ENCODE results near the gene DPY19L3. TPM values are rescaled to one million over a fixed set of nuclear protein-coding genes. Genes with fewer than 3 reads are reported as not detected.
"Not testable (repeated sequence)": the region's sequence is repeated elsewhere in the genome, so short reads cannot be mapped to it uniquely, and the experiment has no call there.

Gene DPY19L3
- total RNA-seq, 1 donor, result 30.0 TPM

- Histone ChIP-seq H3K4me3 (ENCODE audit: insufficient read depth, low read length) (no peak overlapping the region), H4K20me1 (ENCODE audit: insufficient read depth, low read length) (no peaks in the 10 kb centered on the region), H3K4me1 (ENCODE audit: insufficient read depth, low read length) (no peaks in the 10 kb centered on the region), H2AFZ (ENCODE audit: low read length) (no peak overlapping the region), H3K4me2 (ENCODE audit: insufficient read depth, low read length) (no peak overlapping the region), H3K79me2 (ENCODE audit: insufficient read depth, low read length) (no peaks in the 10 kb centered on the region), H3K36me3 (ENCODE audit: insufficient read depth, low read length) (no peaks in the 10 kb centered on the region), H3K27me3 (ENCODE audit: insufficient read depth, low read length) (no peaks in the 10 kb centered on the region), H3K27ac (ENCODE audit: low read depth, low read length) (no peak overlapping the region), H3K9me3 (ENCODE audit: low read depth, low read length) (no peaks in the 10 kb centered on the region)
- TF ChIP-seq, protein P1, sequence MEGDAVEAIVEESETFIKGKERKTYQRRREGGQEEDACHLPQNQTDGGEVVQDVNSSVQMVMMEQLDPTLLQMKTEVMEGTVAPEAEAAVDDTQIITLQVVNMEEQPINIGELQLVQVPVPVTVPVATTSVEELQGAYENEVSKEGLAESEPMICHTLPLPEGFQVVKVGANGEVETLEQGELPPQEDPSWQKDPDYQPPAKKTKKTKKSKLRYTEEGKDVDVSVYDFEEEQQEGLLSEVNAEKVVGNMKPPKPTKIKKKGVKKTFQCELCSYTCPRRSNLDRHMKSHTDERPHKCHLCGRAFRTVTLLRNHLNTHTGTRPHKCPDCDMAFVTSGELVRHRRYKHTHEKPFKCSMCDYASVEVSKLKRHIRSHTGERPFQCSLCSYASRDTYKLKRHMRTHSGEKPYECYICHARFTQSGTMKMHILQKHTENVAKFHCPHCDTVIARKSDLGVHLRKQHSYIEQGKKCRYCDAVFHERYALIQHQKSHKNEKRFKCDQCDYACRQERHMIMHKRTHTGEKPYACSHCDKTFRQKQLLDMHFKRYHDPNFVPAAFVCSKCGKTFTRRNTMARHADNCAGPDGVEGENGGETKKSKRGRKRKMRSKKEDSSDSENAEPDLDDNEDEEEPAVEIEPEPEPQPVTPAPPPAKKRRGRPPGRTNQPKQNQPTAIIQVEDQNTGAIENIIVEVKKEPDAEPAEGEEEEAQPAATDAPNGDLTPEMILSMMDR (IDR thresholded peaks at IDR 0.05; ENCODE audit: extremely low read depth, low read depth, low read length), result no peak
- DNase-seq (ENCODE audit: insufficient read length, low spot score, missing footprints), result no peak
These were observed 91.8 kb downstream of the DPY19L3 start for GRCh38 chr19:32497391-32497790.

- no peaks in the 10 kb centered on the region for H3K79me2 ChIP-seq (ENCODE audit: insufficient read depth, low read length)
- H3K4me1 ChIP-seq (ENCODE audit: insufficient read depth, low read length), result no peaks in the 10 kb centered on the region
- H2AFZ ChIP-seq (ENCODE audit: low read length), result no peak overlapping the region
- no peaks in the 10 kb centered on the region for H3K9me3 ChIP-seq (ENCODE audit: low read depth, low read length)
- DNase-seq (ENCODE audit: insufficient read length, low spot score, missing footprints), result no peak
- TF ChIP-seq, protein P1 (IDR thresholded peaks at IDR 0.05; ENCODE audit: extremely low read depth, low read depth, low read length), result no peak
- H3K27me3 ChIP-seq (ENCODE audit: insufficient read depth, low read length), result no peaks in the 10 kb centered on the region
- no peaks in the 10 kb centered on the region for H3K36me3 ChIP-seq (ENCODE audit: insufficient read depth, low read length)
- H4K20me1 ChIP-seq (ENCODE audit: insufficient read depth, low read length), result no peaks in the 10 kb centered on the region
- H3K4me3 ChIP-seq (ENCODE audit: insufficient read depth, low read length), result no peak overlapping the region
- no peak overlapping the region for H3K27ac ChIP-seq (ENCODE audit: low read depth, low read length)
- no peak overlapping the region for H3K4me2 ChIP-seq (ENCODE audit: insufficient read depth, low read length)
These were observed 93.2 kb downstream of the DPY19L3 start for GRCh38 chr19:32498648-32499200.

DNA sequence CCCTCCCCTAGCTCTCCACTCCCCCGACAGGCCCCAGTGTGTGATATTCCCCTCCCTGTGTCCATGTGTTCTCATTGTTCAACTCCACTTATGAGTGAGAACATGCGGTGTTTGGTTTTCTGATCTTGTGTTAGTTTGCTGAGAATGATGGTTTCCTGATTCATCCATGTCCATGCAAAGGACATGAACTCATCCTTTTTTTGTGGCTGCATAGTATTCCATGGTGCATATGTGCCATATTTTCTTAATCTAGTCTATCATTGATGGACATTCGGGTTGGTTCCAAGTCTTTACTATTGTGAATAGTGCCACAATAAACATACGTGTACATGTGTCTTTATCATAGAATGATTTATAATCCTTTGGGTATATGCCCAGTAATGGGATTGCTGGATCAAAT, 106.9 kb downstream of the DPY19L3 start:
- DNase-seq (ENCODE audit: insufficient read length, low spot score, missing footprints); H3K79me2 ChIP-seq (ENCODE audit: insufficient read depth, low read length); H3K9me3 ChIP-seq (ENCODE audit: low read depth, low read length); H2AFZ ChIP-seq (ENCODE audit: low read length); H3K27me3 ChIP-seq (ENCODE audit: insufficient read depth, low read length); H3K4me2 ChIP-seq (ENCODE audit: insufficient read depth, low read length); H3K4me3 ChIP-seq (ENCODE audit: insufficient read depth, low read length); H4K20me1 ChIP-seq (ENCODE audit: insufficient read depth, low read length); H3K27ac ChIP-seq (ENCODE audit: low read depth, low read length); H3K36me3 ChIP-seq (ENCODE audit: insufficient read depth, low read length); H3K4me1 ChIP-seq (ENCODE audit: insufficient read depth, low read length): not testable (repeated sequence)

- H3K4me2 ChIP-seq (ENCODE audit: insufficient read depth, low read length), result no peak overlapping the region
- H3K4me3 ChIP-seq (ENCODE audit: insufficient read depth, low read length), result no peak overlapping the region
- H2AFZ ChIP-seq (ENCODE audit: low read length), result no peak overlapping the region
- H3K4me1 ChIP-seq (ENCODE audit: insufficient read depth, low read length), result no peaks in the 10 kb centered on the region
- no peak overlapping the region for H3K27ac ChIP-seq (ENCODE audit: low read depth, low read length)
- no peak for DNase-seq (ENCODE audit: insufficient read length, low spot score, missing footprints)
- no peaks in the 10 kb centered on the region for H3K27me3 ChIP-seq (ENCODE audit: insufficient read depth, low read length)
- H4K20me1 ChIP-seq (ENCODE audit: insufficient read depth, low read length), result no peaks in the 10 kb centered on the region
- no peaks in the 10 kb centered on the region for H3K79me2 ChIP-seq (ENCODE audit: insufficient read depth, low read length)
- no peaks in the 10 kb centered on the region for H3K9me3 ChIP-seq (ENCODE audit: low read depth, low read length)
- TF ChIP-seq, protein P1 (IDR thresholded peaks at IDR 0.05; ENCODE audit: extremely low read depth, low read depth, low read length), result no peak
- no peaks in the 10 kb centered on the region for H3K36me3 ChIP-seq (ENCODE audit: insufficient read depth, low read length)
These were observed 113.5 kb downstream of the DPY19L3 start for GRCh38 chr19:32519023-32519422.
